ENCODE measurements around the gene ZNF709.
"Not testable (repeated sequence)": the region's sequence is repeated elsewhere in the genome, so short reads cannot be mapped to it uniquely, and the experiment has no call there.

The ZNF709 gene

GRCh38 chr19:12495002-12495802, 10.6 kb upstream of the ZNF709 start:
- TF ChIP-seq, protein P1, sequence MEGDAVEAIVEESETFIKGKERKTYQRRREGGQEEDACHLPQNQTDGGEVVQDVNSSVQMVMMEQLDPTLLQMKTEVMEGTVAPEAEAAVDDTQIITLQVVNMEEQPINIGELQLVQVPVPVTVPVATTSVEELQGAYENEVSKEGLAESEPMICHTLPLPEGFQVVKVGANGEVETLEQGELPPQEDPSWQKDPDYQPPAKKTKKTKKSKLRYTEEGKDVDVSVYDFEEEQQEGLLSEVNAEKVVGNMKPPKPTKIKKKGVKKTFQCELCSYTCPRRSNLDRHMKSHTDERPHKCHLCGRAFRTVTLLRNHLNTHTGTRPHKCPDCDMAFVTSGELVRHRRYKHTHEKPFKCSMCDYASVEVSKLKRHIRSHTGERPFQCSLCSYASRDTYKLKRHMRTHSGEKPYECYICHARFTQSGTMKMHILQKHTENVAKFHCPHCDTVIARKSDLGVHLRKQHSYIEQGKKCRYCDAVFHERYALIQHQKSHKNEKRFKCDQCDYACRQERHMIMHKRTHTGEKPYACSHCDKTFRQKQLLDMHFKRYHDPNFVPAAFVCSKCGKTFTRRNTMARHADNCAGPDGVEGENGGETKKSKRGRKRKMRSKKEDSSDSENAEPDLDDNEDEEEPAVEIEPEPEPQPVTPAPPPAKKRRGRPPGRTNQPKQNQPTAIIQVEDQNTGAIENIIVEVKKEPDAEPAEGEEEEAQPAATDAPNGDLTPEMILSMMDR (IDR thresholded peaks at IDR 0.05; ENCODE audit: low read depth, low read length), result no peak
- H3K4me3 ChIP-seq (ENCODE audit: low read depth, low read length), result peak overlapping the region; percentile 65

GRCh38 chr19:12494260-12494860, 9.7 kb upstream of the ZNF709 start:
- TF ChIP-seq, protein P1 (IDR thresholded peaks at IDR 0.05; ENCODE audit: low read depth, low read length), result no peak
- H3K4me3 ChIP-seq (ENCODE audit: low read depth, low read length), result peak overlapping the region; percentile 65; the same call in 1 of the 2 replicates

GRCh38 chr19:12486265-12486783, 1.7 kb upstream of the ZNF709 start:
- not testable (repeated sequence) for H3K4me3 ChIP-seq (ENCODE audit: low read depth, low read length)

- H3K4me3 ChIP-seq (ENCODE audit: low read depth, low read length), result no peak overlapping the region
- TF ChIP-seq, protein P1 (IDR thresholded peaks at IDR 0.05; ENCODE audit: low read depth, low read length), result no peak
Measured at GRCh38 chr19:12485571-12485970, 955 bp upstream of the ZNF709 start.

- TF ChIP-seq, protein P1 (IDR thresholded peaks at IDR 0.05; ENCODE audit: low read depth, low read length), result no peak
- H3K4me3 ChIP-seq (ENCODE audit: low read depth, low read length), result peak overlapping the region; percentile 96
Measured at GRCh38 chr19:12485052-12485416, 418 bp upstream of the ZNF709 start.

DNA sequence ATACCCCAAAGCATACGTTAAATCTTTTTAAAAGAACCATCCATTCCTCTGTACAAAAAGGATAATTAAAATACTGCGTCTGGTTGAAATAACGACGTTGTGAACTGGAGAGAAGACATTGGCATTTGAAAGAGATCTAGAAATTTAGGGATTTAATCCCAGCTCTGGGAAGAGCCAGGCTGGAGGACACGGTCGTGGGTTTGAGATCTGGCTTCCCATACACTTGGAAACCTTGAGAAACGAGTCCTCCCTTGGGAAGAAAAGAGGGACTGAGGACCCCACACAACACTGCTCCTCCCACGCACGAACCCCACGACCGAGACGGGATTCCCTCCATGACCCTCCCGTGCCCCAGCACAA, 625 bp downstream of the ZNF709 start:
- TF ChIP-seq, protein P1 (IDR thresholded peaks at IDR 0.05; ENCODE audit: low read depth, low read length), result no peak

DNA sequence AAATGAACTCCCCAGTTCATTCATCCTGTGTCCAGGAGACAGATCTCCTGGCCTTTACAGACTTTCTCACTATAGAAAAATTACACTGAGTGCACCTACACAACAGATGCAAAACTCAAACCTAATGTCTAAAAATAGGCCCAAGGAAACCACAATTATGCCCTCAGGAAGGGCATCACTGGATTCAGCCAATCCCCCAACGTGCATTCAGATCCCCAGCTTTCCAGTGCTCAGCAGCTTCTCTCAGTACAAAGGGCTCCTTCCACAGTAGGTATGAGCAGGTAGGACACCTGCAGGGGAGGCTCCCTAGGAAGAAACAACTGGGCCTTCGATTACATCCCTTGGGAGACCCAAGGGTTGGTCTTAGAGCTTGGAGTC, 2.1 kb downstream of the ZNF709 start:
- TF ChIP-seq, protein P1 (IDR thresholded peaks at IDR 0.05; ENCODE audit: low read depth, low read length), result no peak
- no peak overlapping the region for H3K4me3 ChIP-seq (ENCODE audit: low read depth, low read length)

More for the DNA sequence above, 625 bp downstream of the ZNF709 start:
- H3K4me3 ChIP-seq (ENCODE audit: low read depth, low read length), result peak overlapping the region; percentile 96
